HAP-1 (cell line): ENCODE results near the gene SYNE1.

Experiments used
- DNase-seq, 2 experiments: peaks; one replicate each; pipeline ENCODE4 v3.0.0-alpha.2; 2016 to 2020; ENCODE audit warnings: low spot score in 2 of 2
- H3K27me3 ChIP-seq: fragments of 250-450 bp; sonication (Bioruptor Pico); 2 replicates; pipeline ENCODE4 v1.5.1; 2020; ENCODE audit warnings: low read depth, mild to moderate bottlenecking, moderate library complexity
- H3K36me3 ChIP-seq: fragments of 250-450 bp; sonication (Bioruptor Pico); replicated peaks from 2 replicates; pipeline ENCODE4 v1.5.1; 2020; ENCODE audit warnings: mild to moderate bottlenecking
- H3K4me1 ChIP-seq: fragments of 250-450 bp; sonication (Bioruptor Pico); 2 replicates; pipeline ENCODE4 v1.5.1; 2020; ENCODE audit warnings: mild to moderate bottlenecking
- H3K4me3 ChIP-seq: fragments of 250-450 bp; sonication (Bioruptor Pico); 2 replicates; pipeline ENCODE4 v1.5.1; 2020; ENCODE audit warnings: mild to moderate bottlenecking, moderate library complexity
- H3K9me3 ChIP-seq: fragments of 250-450 bp; sonication (Bioruptor Pico); 2 replicates; pipeline ENCODE4 v1.5.1; 2020; ENCODE audit warnings: mild to moderate bottlenecking, moderate library complexity
- in situ Hi-C: fragments of 300-500 bp; cut with MboI; formaldehyde crosslinking; loops from 3 replicates; pipeline ENCODE4 v1.14.3; 2020; ENCODE audit warnings: low sequenced_read_pairs, inconsistent platforms, mixed read lengths

SYNE1 gene

GRCh38 chr6:152368751-152369624, 268.2 kb downstream of the SYNE1 start:
- Histone ChIP-seq H3K9me3 (no peaks in the 10 kb centered on the region), H3K4me3 (no peak overlapping the region), H3K36me3 (no peaks in the 10 kb centered on the region), H3K4me1 (no peaks in the 10 kb centered on the region), H3K27me3 (0 out of 2 replicates have a peak, but pooled peaks cover 2% of the 10 kb centered on the region)
- DNase-seq: no peak
- in situ Hi-C loops: no loop called here

DNA sequence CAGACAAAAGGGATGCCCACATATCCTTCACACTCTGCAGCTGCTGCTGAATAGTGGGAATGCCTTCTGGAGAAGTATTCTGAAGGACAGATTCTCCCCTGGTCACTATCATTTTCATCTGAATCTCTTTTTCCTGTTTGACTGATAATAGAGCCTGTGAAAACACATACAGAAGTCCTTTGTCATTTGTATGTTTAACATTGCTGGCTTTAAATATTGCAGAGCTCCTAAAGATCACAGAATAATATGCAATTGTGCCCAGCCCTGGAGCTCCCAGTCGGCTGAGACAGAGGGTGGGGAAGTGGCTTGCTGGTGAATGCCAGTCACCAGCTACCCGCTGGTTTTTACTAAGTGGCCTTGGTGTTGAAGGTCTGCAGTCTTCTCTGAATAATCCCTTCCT, 272.3 kb downstream of the SYNE1 start:
- Histone ChIP-seq H3K4me3 (no peak overlapping the region), H3K27me3 (0 out of 2 replicates have a peak, but pooled peaks cover 2% of the 10 kb centered on the region), H3K36me3 (no peaks in the 10 kb centered on the region), H3K4me1 (no peaks in the 10 kb centered on the region), H3K9me3 (no peaks in the 10 kb centered on the region)
- in situ Hi-C loops: no loop called here
- DNase-seq: no peak

DNA sequence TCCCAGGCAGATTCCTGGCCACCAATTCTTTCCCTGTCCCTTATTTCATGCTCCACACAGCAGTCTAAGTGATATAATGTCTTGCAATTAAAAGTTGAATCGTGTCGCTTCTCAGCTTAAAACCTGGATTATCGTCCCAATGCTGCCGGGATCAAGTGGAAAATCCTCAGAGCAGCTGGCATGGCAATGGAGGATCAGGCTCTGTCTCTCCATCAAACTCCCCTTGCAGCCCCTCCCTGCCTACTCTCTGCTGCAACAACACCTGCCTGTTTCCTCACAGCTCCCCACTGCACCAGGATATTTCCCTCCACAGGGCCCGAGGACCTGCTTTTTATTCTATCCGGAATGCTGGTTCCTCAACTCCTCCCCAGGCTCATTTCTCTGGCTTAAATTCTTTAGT, 277.1 kb downstream of the SYNE1 start:
- Histone ChIP-seq H3K27me3 (no peaks in the 10 kb centered on the region), H3K4me1 (peaks cover 4% of the 10 kb centered on the region), H3K9me3 (no peaks in the 10 kb centered on the region), H3K4me3 (no peak overlapping the region), H3K36me3 (no peaks in the 10 kb centered on the region)
- in situ Hi-C loops: no loop called here
- DNase-seq: no peak

DNA sequence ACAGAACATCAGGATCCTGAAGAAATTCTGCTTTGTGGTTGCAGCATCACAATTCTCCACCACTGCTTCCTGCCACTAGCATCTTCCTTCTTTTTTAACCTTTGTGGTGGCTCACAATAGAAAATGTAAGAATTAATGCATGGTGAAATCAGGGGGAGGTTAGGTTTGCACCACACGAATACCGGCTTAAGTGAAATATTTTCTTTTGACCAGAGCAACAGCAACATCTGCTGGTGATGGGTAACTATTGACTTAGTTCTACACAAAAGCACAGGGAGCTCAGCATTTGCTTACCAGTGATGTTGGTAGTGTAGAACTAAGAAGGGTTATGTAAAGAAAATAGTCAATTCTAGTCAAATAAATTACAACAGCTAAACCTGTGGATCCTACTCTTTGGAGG, 280.5 kb downstream of the SYNE1 start:
- in situ Hi-C loops: no loop called here
- DNase-seq: peak; percentile 31 to 64

DNA sequence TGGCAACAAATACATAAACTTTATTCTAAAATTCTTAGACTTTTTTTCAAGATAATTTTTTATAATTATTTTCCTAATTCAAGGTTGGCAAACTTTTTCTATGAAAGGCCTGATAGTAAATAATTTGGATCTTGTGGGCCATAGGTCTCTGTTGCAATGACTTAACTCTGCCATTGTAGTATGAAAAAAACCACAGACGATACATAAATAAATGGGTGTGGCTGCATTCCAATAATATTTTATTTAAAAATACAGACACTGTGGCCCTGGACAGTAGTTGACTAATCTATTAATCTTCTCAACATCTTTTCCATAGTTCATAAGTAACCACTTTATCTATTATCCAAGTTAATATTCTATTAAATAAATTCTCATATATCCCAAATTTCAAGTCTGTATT, 281.1 kb downstream of the SYNE1 start:
- Histone ChIP-seq H3K9me3 (no peaks in the 10 kb centered on the region), H3K27me3 (no peaks in the 10 kb centered on the region), H3K4me1 (peaks cover 4% of the 10 kb centered on the region), H3K4me3 (no peak overlapping the region), H3K36me3 (no peaks in the 10 kb centered on the region)
- in situ Hi-C loops: no loop called here
- DNase-seq: no peak

More for the DNA sequence above, 280.5 kb downstream of the SYNE1 start:
- Histone ChIP-seq H3K4me3 (no peak overlapping the region), H3K4me1 (peaks cover 4% of the 10 kb centered on the region), H3K27me3 (no peaks in the 10 kb centered on the region), H3K9me3 (no peaks in the 10 kb centered on the region), H3K36me3 (no peaks in the 10 kb centered on the region)

- Histone ChIP-seq H3K27me3 (no peaks in the 10 kb centered on the region), H3K4me3 (no peak overlapping the region), H3K36me3 (no peaks in the 10 kb centered on the region), H3K9me3 (no peaks in the 10 kb centered on the region), H3K4me1 (peaks cover 4% of the 10 kb centered on the region)
- in situ Hi-C loops: no loop called here
- peak in 1 of 2 experiments; percentile 90 for DNase-seq
Observed at GRCh38 chr6:152355166-152355565, 282.0 kb downstream of the SYNE1 start.

DNA sequence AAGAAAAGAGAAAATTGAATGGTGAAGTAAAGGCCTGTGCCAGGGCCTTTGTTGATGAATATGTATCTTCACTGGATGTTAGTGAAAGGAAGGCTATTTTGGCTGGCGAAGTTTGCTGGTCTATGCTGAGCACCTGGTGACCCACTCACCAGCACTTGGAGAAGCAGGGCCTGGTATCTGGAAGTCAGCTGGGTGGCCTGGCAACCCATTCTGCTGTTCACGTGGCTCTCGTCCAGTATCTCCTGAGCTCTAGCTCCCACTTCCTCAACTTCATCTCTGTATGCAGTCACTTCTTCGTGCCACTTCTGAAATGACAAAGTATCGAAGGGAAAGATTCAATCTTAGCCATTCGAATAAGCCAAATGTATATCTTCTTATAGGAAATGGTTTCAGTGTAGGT, 283.7 kb downstream of the SYNE1 start:
- no peaks in the 10 kb centered on the region for H3K36me3 ChIP-seq
- no peak for DNase-seq
- in situ Hi-C loops: no loop called here
- H3K9me3 ChIP-seq: no peaks in the 10 kb centered on the region
- peaks cover 4% of the 10 kb centered on the region for H3K4me1 ChIP-seq
- H3K4me3 ChIP-seq: no peak overlapping the region
- no peaks in the 10 kb centered on the region for H3K27me3 ChIP-seq

GRCh38 chr6:152351742-152352141, 285.4 kb downstream of the SYNE1 start:
- Histone ChIP-seq H3K27me3 (no peaks in the 10 kb centered on the region), H3K9me3 (no peaks in the 10 kb centered on the region), H3K4me1 (peaks cover 4% of the 10 kb centered on the region), H3K4me3 (no peak overlapping the region), H3K36me3 (no peaks in the 10 kb centered on the region)
- no peak for DNase-seq
- in situ Hi-C loops: no loop called here

GRCh38 chr6:152351110-152351509, 286.1 kb downstream of the SYNE1 start:
- H3K36me3 ChIP-seq: no peaks in the 10 kb centered on the region
- in situ Hi-C loops: no loop called here
- DNase-seq: no peak
- no peaks in the 10 kb centered on the region for H3K9me3 ChIP-seq
- no peak overlapping the region for H3K4me3 ChIP-seq
- peaks cover 4% of the 10 kb centered on the region for H3K4me1 ChIP-seq
- no peaks in the 10 kb centered on the region for H3K27me3 ChIP-seq

DNA sequence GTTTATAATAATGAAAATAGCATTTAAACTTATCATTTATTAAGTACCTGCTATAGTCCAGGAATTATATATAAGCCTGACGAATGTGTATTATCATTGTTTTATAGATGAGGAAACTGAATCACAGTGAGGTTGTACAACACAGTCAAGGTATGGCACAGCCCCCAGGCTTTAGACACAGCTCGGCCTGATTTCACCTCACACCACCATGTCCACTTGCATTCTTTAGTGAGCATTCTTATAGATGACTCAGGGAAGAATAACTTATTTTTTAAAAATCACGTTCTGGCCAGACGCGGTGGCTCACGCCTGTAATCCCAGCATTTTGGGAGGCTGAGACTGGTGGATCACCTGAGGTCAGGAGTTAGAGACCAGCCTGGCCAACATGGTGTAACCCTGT, 289.0 kb downstream of the SYNE1 start:
- DNase-seq: no peak
- no peaks in the 10 kb centered on the region for H3K27me3 ChIP-seq
- H3K4me3 ChIP-seq: no peak overlapping the region
- H3K36me3 ChIP-seq: no peaks in the 10 kb centered on the region
- no peaks in the 10 kb centered on the region for H3K4me1 ChIP-seq
- no peaks in the 10 kb centered on the region for H3K9me3 ChIP-seq
- in situ Hi-C loops: no loop called here

- in situ Hi-C loops: no loop called here
- no peak overlapping the region for H3K4me3 ChIP-seq
- no peak for DNase-seq
- H3K36me3 ChIP-seq: no peaks in the 10 kb centered on the region
- H3K27me3 ChIP-seq: peaks cover 4% of the 10 kb centered on the region; the same call in 1 of the 2 replicates
- H3K4me1 ChIP-seq: no peaks in the 10 kb centered on the region
- H3K9me3 ChIP-seq: no peaks in the 10 kb centered on the region
Observed at GRCh38 chr6:152343735-152344360, 293.3 kb downstream of the SYNE1 start.

DNA sequence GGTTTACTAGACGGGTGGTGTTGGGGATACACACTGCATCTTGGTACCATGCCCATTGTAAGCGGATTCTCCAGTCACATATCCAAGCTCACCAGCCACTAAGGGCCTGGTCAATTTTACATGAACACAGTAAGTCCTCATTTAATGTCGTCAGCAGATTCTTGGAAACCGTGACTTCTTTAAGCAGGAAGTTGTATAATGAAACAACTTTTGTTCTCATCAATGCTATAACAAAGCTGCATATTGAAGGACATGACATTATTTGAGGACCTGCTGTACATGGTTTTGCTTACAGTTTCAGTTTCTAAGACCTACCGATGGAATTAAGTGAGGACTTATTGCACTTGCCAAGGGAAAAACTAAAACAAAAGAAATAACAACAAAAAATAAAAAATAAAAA, 295.6 kb downstream of the SYNE1 start:
- no peaks in the 10 kb centered on the region for H3K36me3 ChIP-seq
- in situ Hi-C loops: no loop called here
- H3K4me3 ChIP-seq: no peak overlapping the region
- no peaks in the 10 kb centered on the region for H3K9me3 ChIP-seq
- no peaks in the 10 kb centered on the region for H3K4me1 ChIP-seq
- no peak for DNase-seq
- peaks cover 5% of the 10 kb centered on the region; the same call in 1 of the 2 replicates for H3K27me3 ChIP-seq

DNA sequence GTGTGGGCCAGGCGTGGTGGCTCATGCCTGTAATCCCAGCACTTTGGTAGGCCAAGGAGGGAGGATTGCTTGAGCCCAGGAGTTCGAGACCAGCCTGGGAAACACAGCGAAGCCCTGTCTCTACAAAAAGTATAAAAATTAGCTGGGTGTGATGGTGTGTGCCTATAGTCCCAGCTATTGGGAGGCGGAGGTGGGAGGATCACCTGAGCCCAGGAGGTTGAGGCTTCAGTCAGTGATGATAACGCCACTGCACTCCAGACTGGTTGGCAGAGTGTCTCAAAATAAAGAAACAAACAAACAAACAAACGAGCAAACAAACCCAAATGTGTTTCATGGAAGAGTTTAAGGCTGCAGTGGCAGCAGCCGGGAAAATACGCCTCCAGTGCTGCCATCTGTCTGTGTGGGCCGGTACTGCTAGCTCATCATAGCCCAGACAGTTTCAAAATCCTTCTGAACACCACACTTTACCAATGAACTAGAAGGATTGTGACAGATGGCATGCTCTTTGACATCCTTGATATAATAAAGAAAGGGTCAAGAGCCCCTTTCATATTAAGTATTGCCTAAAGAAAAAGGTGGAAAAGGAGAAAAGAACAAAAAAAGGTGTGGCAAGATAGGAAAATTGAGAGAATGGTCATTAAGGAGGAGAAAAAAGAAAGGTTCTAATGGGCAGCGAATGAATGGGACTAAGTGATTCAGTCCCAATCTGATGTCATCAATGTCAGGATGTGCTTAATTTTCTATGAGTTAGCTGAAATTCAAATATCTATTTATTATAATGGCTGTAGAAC, 298.6 kb downstream of the SYNE1 start:
- Histone ChIP-seq H3K4me1 (no peaks in the 10 kb centered on the region), H3K9me3 (no peaks in the 10 kb centered on the region), H3K27me3 (peaks cover 5% of the 10 kb centered on the region; the same call in 1 of the 2 replicates), H3K36me3 (no peaks in the 10 kb centered on the region), H3K4me3 (no peak overlapping the region)
- DNase-seq: peak; percentile 8 to 68
- in situ Hi-C loops: no loop called here

GRCh38 chr6:152334555-152334954, 302.6 kb downstream of the SYNE1 start:
- in situ Hi-C loops: no loop called here
- Histone ChIP-seq H3K9me3 (no peaks in the 10 kb centered on the region), H3K27me3 (peaks cover 5% of the 10 kb centered on the region; the same call in 1 of the 2 replicates), H3K36me3 (no peaks in the 10 kb centered on the region), H3K4me1 (no peaks in the 10 kb centered on the region), H3K4me3 (no peak overlapping the region)
- DNase-seq: no peak
